SKM-1 (cell line): ENCODE results near the gene R3HDM2.
A peak's percentile ranks its signal among the peaks of the same experiment; 100 is the strongest.
"Not testable (repeated sequence)": the region's sequence is repeated elsewhere in the genome, so short reads cannot be mapped to it uniquely, and the experiment has no call there.

Experiments
- DNase-seq: peaks from one replicate; lab custom pipeline; 2025; ENCODE audit not compliant: unreplicated experiment; lab: John Stamatoyannopoulos, UW

The R3HDM2 gene

DNA sequence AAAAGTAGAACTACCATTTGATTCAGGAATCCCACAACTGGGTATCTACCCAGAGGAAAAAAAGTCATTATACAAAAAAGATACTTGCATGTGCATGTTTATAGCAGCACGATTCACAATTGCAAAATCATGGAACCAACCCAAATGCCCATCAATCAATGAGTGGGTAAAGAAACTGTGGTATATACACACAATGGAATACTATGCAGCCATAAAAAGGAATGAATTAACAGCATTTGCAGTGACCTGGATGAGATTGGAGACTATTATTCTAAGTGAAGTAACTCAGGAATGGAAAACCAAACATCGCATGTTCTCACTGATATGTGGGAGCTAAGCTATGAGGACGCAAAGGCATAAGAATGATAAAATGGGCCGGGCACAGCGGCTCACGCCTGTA, 154.6 kb downstream of the R3HDM2 start:
- not testable (repeated sequence) for DNase-seq

DNA sequence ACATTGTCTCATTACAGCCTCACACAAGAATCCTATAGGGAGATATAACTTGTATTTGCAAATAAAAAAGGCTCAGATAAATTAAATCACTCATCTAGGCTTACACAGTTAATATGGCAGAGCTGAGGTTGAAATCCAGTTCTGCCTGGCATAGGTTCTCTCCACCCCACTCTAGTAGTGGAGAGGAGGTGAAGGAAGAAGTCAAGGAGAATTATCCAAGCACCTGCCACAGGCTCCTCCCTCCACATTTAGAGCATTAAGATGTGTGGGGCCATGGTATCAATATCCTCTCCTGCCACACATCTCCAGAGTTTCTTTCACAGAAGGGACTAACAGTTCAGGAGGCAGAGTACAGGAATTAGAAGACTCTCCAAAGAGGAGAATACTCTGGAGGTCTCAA, 157.3 kb downstream of the R3HDM2 start:
- no peak for DNase-seq

DNA sequence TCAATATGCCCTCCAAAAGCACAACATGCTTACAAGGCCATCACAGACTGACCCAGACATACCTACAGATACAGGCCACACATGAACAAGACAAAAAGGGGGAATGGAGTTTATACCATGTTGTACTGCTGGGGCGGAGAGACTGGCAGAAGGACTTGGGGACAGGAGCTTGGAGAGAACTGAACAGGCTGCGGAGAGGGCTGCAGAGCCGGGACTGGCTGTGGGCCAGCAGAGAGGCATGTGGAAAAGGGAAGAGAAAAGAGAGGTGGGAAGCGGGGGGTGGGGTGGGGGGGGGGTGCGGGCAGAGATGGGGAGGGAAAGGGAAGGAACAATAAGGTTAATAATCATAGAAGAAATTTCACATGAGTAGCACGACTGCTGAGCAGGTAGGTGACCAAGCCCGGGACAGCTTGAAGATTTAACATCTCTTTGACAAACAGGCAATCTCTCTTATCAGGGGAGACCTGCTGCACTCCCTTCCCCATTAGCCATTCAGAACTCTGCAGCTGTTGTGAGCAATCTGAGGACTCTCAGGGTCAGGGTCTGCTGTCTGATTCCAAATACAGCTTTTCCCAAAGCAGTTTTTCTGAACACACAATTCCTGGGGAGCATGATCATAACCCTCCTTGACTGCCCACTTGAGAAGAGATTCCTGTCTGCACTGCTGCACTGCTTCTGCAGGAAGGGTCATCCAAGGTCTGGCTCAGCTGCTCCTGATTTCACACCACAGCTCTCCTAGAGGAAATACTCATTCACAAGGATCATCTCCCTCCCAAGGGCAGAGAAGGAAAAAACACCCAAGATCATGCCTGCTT, 158.3 kb downstream of the R3HDM2 start:
- no peak for DNase-seq

DNA sequence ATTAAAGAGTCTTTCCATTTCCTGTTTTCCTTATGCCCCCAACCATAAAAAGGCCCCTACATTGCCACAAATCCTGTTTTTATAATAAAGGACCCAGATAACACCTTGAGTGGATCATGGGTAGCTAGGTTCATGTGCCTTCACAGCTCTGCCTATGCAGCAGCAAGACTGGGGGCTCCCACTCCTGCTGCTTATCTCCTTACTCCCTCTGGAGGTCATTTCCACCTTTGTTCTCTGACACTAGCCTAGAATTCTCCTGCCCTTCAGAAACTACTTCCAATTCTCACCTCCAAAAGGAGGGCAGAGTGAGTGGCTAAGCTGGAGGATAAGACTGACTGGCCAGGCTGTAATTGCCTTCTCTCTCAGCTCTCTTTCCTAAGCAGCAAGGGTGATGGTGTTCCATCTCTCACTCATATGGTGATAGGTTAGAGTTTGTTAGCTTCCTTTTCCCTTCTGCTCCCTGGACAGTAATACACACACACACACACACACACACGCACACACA, 159.8 kb downstream of the R3HDM2 start:
- DNase-seq: no peak

DNA sequence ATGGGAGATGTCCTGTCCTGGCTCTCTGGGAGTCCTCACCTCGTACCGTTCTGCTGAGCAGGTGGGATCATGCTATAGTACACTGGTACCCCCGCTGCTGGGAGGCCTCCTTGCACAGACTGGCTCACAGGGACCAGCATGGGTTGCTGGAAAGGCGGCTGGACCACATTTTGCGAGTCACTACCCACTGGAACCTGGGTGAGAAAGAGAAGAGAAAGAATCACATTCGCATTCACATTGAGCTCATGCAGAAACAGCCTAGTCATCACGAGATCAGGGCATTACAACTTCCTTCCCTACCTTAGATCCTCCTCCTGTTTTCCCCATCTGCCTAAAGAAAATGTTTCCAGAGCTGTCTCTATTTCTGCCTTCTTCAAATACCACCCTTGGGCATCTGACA, 162.6 kb downstream of the R3HDM2 start:
- DNase-seq: no peak

DNA sequence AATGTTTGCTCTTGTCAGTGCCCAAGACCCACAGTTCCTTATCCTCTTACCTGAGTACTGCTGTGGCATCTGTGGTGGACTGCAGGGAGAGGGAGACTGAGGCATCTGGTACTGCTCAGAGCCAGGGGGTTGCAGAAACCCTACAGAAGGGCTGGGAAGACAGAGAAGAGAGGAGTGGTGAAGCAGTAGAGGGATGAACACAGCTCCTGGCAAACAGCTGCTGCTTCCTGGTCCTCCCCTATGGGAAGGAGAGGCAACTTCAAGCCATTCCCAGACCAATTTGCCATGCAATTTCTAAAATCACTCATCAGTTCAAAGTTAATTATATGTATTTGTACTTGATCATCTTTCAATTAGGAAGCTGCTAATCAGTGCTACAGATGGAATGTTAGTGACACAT, 164.2 kb downstream of the R3HDM2 start:
- no peak for DNase-seq

DNA sequence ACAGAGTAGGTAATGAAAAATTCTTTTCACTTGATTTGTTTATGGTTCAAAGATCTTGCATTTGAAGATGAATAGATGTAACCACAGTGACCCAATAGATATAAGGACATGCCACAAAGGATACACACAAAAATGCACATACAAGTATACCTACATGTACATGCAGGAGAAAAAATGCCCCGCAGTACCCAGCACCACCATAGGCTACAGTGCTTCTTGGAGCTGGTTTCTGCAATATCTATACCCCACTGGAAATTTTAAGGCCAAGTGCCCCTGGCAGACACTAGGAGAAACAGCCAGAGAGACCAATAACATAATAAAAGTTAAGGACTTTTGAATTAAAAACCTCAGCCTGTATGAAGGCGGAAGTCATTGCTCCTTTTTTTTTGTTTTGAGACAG, 167.7 kb downstream of the R3HDM2 start:
- DNase-seq: no peak

DNA sequence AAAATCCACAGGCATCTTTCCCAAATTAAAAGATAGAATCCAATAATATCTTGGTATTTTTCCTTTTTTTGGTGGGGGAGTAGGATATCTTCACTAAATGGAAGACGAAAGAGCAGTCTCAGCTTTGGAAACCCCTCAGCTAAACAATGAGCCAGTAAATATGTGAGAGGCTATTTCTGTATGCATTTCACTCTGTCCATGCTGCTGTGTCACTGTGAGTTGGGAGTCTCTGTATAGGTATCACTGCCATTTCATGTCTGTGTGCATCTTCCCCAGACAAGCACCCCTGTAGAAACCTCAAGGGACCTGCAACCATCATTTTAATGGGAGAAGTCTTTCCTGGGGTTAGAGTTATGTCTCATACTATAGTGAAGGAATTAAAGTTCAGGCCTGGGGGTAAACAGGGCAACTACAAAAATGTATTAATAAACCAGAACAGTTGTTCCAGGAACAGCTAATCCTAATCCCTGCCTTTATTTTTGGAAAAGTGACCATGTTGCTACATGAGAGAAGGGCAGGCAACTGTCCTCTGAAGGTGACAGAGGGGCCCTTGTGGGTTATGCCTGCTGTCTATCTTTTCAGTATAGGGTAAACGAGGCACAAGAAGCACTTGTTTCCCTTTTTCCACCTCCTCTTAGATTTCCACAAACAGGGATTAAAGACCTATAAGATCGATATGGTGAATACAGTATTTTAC, 168.6 kb downstream of the R3HDM2 start:
- DNase-seq: no peak

DNA sequence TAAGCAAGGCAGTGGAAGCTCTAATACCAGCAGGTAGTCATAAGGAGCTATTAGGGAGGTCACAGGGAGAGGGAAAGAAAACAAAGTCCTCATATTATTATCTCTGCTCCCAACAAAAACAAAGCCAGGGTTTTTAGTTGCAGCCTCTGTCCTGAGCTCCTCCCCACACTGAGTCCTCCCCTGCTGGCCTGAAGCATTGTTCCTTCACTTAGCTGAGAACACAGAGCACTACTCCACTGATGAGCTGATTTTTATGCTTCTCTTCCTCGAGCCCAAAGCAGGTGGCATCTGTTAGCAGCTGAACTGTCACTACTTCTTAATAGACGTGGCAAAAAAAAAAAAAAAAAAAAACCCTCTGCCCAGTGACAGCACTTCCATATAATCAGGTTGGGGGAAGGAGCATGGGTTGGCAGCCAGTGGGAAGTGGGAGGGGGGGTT, 169.4 kb downstream of the R3HDM2 start:
- DNase-seq: no peak

DNA sequence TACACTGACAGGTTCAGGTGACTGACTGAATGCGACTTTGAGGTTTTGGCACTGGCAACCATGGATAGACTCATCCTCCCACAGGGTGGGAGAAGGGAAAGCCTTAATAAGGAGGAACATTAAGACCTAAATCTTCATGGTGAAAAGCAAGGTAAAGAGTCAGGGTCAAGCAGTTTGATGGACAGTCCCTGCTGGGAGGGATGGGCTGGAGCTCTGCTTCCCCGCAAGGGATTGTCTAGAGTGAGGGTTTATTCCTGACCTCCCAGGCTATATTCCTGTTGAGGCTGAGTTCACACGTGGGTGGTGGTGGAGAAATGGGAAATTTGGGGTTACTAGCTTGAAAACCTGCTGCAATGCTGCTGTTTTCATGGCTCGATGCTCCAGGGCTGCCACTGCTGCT, 170.5 kb downstream of the R3HDM2 start:
- DNase-seq: no peak

DNA sequence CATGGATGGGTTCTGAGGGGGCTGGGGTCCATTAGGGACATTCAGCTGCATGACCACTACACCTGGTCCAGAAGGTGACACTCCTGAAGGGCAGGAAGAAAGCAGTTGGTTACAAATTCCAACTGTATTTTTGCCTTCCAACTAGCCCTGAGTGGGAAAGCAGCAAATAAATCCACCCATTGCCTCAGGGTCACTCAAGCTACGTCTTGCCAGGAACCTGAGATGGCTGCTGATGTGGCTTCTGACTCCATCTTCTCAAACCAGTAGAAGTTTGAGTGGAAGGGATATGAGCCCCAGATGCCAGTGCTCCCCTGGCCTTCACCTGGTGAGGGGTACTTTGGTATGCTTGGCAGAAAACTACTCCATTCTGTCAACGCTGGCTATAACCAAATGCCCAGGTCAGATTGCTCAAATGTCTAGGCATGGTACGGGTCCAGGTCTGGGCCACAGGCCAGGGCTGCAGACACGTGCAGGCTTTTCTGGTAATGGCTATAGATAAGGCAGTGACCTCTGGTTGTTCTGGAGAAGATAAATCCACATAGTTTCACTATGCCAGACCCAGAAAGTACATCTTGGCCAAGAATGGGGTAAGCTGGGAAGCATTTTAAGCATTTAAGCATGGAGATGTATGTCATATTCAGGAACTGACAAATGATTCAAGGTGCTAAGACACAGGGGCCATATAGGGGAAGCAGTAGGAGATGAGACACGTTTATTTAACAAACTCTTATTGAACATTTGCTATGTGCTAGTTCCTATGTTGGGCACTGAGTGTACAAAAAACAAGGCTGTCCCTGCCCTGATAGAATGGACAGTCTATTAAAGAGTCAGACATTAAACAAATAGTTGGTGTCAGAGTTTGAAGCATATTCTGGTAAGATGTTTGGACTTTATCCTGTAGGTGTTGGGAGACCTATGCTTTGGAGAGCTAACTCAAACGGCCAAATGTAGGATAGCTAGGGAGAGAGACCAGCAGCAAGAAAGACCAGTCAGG, 171.6 kb downstream of the R3HDM2 start:
- no peak for DNase-seq

DNA sequence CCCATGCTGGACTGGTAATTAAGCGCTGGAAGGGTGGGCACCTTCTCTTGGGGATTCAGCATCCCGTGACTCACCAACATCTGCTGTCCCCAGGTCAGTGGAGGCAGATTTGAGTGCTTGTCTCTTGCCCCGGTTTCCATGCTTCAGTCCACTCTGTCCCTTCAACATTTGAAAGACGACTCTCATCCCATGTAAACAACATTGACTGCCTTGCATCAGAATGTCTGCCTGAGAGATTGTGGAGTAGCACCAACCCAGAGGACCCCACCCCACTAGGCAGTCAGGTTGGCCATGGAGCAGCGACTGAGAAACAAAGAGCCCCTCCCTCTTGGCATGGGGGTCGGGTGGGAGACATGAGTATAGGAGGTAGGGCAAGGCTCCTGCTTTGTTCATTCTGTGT, 174.9 kb downstream of the R3HDM2 start:
- DNase-seq: no peak

DNA sequence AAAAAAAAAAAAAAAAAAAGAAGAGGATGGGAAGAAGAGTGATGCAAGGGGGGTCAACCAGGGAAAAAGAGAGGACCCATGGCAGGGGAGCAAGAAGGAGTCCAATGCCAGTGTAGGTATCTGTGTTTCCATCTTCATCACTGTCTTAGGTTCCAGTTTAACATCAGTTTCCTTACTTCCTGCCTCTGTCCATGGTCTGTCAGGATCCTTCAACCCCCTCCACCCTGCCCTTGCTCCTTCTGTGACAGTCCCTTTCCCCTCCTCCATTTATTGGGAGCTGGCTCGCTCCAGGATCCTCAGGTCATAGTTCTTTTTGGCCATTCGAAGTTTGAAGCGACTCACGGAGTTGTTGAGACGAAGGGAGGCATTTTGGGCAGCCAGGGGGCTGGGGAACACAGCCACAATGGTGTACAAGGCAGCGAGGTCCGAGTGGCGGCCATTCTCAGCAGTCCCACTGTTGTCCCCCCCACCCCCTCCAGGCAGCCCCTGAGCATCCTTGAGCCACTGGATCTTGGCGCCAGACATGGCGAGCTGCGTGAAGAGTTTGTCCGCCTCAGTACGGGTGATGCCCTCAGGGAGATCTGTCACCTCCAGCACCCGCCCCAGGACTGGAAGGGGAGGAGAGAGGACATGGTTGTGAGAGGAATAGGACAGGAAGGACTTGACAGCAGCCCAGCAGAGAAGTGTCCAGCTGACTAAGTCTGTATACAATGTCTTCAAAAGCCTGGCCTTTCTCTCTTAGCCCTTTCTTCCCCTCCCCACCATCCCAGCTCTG, 176.2 kb downstream of the R3HDM2 start:
- no peak for DNase-seq

DNA sequence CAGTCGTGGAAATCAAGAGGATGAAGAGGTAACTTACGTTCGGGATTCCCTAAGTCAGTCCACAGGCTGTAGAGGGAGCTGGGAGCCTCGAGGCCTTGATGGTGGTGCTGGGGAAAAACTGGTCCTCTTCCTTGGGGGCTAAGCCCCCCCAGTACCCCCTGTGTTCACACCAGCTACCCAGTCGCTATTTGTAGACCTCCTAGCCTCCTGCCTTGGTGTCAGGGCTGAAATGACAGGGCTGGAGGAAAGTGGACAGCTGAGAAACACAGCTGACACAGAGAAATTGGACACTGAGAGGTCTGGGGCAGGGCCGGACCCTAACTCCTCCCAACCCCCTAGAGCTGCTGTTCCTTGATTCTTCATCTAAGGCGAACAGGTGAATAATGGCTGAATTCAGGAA, 179.9 kb downstream of the R3HDM2 start, which contains the start of gene STAC3:
TSS of gene STAC3 (minus strand) at position 232 of the 400 bp plus-strand sequence. CDS start 1,551 bp downstream, outside the sequence.
- DNase-seq: no peak

DNA sequence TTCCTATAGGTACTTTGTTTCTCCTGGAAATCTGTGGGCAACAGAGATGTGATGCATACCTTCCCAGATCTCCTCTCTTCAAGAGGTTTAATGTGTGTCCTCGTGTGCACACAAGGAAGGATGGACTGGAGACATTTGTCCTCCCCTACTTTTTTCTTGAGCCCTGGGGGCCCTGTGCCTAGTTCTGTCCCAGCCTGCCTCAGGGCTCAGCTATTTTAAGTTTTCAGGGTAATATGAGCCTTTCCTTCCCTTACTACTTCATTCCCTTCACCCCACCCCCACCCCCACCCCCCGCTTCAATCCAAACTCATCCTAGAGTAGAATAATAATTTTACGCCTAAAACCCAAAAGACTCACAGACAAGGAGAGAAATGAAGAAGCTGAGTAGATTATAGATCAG, 180.3 kb downstream of the R3HDM2 start:
- DNase-seq: no peak

DNA sequence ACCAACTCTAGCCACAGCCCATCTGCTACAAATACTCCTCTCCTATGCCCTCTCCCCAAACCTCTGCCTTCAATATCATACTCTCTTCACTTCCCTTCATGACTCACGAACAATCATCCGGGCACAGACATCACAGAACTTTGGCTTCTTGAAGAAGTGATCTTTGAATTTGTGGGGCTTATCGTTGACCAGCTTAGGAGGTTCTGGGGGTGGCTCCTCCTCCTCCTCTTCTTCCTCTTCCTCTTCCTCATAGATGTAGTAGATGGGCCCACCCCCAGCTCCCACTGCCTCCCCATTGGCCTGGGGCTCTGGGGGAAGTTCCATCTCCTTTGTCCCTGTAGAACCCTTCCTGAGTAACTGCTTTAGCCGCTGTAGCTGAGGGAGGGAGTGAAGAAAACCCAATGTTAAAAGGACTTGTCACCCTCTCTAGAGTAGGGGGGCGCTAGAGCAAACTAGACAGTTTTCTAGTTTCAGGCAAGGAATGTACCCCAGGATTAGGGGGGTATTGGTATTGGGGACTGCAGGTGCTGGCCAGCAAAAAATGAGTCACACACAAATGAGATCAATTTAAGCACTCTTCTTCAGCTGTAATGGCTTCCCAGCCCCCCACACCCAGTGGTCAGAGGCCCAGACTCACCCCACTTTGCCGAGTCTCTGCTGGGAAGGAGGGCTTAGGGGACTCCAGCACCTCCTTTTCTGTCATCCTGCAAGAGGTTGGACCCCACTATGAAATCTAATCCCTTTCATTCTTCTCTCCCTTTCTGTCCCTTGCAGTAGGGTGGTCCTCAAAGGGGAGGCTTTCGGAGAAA, 181.7 kb downstream of the R3HDM2 start:
- peak; percentile 67 for DNase-seq

DNA sequence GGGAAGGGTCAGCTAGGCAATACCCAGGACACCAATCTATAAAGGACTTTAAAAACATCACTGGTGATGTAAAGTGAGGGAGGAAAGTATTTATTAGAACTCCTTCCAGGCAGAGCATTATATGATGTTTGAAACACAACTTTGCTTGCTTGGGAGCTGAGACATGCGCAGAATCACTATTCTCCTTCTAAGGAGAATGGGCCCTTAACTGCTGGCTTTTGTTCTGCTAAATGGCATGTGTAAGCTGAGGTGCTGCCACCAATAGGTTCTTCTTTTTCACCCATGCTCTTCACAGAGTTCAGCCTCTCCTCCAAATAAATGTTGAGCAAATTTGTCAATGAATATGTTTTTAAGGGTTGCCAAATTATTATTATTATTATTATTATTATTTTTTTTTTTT, 183.8 kb downstream of the R3HDM2 start:
- no peak for DNase-seq

DNA sequence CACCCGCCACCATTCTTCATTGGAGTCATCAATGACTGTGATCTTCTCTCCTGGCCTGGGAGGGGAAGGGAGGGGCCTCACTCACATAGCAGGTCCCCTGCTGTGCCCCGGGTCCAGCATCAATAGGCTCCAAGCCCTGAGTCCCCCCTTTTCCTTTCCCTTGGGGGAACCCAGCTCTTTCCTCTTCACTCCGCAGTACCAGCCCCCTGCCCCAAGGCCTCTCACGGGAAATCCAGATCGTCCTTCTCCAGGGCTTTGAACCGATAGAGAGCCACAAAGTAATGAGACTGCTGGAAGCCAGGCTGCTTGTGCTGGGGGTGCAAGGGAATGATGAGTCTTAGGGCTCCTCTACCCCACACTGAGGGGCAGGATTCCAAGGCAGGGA, 186.5 kb downstream of the R3HDM2 start:
- DNase-seq: no peak

DNA sequence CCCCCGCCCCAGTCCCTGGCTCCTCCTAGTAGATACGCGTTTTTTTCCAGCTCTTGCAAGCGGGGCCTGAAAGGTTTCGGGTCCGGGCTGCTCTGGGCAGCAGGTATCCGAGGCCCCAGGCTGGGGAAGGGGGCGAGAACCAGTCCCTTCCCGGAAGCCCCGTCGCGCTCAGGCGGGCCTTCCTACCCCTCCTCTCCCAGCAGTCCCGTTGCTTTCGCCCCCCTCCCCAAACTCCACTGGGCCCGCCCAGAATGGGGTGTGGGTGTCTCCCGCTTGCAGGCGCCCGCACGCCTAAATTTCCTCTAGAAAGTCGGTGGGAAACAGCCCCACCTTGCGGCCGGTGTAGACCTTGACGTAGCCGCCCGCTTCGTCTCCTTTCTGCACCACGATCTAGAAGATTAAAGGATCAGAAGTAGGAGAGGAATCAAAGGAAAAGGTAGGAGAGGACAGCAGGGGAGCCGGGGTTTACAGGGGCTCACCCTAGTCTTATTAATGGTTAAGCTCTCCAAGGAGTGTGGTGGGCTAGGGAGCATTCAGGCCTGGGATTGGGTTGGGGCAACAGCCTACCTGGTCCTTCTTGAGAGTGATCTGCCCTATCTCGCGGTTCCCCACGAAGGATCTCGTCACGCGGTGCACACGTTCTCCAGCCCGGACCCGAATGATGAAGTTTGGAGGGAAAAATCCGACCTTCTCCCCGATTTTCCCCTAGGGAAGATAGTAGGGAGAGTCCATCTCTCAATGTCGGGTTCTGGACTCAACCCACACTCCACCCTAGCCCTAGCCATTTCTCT, 187.1 kb downstream of the R3HDM2 start:
- DNase-seq: no peak
